Epithelial cell of prostate (primary cell): ENCODE data around the gene PAM16.
"Not testable (repeated sequence)": the region's sequence is repeated elsewhere in the genome, so short reads cannot be mapped to it uniquely, and the experiment has no call there.

Experiments
- DNase-seq: peaks from one replicate; pipeline ENCODE4 v3.0.0-alpha.2; 2011; ENCODE audit warnings: low read depth, low spot score
- H3K27ac ChIP-seq: fragments of 450-650 bp; 2 replicates; pipeline ENCODE4 v1.5.1; 2017; ENCODE audit warnings: mild to moderate bottlenecking

PAM16 gene

DNA sequence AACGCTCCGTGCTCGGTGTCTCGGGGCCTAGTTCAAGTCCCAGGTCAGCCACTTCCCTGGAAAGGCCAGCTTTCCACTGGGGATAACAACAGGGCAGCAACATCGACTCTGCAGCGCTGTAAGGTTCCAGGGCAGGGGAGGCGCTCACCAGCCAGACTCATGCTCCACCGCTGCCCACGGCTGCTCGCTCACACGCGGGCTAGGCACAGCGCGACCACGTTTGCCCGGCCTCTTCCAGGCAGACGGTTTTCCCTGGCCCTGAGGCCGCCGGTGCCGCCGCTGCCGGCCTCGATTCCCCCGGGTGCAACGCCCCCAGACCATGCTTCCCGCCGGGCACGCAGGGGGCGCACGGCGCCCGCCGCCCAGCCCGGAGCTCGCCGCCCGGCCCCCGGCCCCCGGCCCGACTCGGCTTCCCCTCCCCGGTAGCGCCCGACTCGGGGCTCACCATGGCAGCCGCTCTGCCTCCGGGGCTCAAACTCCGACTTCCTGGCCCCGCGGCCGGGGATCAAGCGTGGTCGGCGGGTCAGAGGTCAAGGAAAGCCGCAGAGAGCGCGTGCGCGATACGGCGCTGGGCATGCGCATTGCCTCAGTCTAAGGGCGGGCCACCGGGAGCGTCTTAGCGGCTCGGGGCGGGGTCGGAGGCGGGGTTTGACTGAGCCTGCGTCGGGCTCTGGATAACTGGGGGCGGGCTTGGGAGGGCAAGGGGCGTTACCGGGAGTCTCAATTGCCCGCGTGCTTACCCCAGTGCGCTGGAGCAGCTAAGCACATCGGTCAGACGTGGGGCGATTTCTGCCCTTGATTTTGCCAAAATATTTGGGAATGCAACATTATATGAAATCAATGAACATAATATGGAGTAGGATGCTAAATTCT is at the start of gene PAM16:
Gene PAM16, minus strand, starts transcription at position 535 of the 873 bp plus-strand sequence. Its CDS starts 87 bp downstream, at position 448.
- H3K27ac ChIP-seq, result peak within 1 kb of the TSS; percentile 72
- peak; percentile 52 for DNase-seq

DNA sequence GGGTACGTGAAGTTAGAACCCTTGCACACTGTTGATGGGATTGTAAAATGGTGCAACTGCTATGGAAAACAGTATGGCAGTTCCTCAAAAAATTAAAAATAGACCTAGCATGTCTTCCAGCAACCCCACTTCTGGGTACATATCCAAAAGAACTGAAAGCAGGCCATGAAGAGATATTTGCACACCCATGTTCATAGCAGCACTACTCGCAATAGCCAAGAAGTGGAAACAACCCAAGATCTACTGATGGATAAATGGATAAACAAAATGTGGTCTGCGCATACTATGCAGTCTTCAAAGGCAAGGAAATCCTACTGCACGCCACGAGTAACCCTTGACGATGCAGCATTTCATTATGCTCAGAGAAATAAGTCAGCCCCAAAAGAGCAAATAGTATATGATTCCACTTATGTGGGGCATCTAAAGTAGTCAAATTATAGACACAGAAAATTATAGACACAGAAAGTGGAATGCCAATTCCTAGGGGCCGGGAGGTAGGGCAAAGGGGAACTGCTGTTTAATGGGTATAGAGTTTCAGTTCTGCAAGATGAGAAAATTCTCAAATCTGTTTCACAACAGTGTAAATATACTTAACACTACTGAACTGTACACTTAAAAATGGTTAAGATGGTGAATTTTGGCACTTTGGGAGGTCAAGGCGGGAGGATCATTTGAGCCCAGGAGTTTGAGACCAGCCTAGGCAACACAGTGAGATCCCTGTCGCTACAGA is 48.0 kb upstream of the PAM16 start:
- no peak for DNase-seq
- no peak overlapping the region for H3K27ac ChIP-seq

DNA sequence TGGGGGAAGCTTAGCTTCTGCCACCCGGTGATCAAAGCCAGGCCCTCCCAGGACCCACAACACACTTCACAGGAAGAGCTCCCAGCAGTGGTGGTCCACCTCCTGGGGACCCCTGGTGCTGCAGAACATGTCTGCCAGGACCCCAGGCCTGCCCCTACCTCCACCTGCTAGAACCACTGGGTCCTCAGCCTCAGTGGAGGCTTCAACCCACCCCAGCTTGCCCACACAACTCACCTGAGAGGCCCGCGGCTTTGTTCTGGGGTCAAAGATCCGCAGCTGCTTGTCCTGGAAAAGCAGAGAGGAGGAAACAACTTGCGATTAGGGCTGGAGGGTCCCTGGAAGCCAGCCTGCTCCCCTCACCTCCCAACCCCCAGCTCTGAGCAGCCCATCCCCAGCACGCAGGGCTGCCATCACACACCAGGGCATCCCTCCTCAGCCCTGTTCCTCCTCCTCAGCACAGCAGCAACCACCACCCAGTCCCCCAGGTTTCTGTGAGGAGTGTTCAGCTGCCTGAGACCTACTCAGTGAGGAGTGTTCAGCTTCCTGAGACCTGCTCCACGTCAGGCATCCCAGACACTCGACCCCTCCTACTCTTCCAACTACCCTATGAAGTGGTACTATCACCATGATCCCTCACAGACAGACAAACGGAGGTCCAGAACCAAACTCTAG is 44.1 kb upstream of the PAM16 start:
- DNase-seq, result no peak
- no peak overlapping the region for H3K27ac ChIP-seq

DNA sequence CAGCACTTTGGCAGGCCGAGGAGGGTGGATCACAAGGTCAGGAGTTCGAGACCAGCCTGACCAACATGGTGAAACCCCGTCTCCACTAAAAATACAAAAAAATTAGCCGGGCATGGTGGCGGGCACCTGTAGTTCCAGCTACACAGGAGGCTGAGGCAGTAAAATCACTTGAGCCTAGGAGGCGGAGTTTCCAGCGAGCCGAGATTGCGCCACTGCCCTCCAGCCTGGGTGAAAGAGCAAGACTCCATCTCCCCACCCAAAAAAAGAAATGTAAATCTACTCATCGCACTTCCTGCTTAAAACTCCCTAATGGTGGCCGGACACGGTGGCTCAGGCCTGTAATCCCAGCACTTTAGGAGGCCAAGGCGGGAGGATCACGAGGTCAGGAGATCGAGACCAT is 42.7 kb upstream of the PAM16 start:
- peak overlapping the region; percentile 69 for H3K27ac ChIP-seq
- DNase-seq, result not testable (repeated sequence)

DNA sequence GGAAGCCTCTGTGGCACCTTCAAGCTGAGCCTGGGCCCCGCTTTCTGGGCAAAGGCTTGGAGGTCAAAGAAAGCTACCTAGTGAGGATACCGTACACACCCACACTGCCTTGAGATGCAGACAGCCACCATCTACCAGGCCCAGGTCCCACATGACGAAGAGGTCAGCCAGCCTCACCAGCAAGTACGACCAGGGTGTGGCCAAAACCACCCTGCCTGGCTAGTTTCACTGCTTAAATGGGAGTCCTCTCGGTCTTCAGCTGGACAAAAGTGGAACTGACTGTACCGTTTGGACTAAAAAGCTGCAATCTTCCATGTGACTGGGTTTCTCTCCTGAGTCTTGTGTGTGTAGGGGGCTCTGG is 42.1 kb upstream of the PAM16 start:
- H3K27ac ChIP-seq, result peak overlapping the region; percentile 69
- peak; percentile 36 for DNase-seq

DNA sequence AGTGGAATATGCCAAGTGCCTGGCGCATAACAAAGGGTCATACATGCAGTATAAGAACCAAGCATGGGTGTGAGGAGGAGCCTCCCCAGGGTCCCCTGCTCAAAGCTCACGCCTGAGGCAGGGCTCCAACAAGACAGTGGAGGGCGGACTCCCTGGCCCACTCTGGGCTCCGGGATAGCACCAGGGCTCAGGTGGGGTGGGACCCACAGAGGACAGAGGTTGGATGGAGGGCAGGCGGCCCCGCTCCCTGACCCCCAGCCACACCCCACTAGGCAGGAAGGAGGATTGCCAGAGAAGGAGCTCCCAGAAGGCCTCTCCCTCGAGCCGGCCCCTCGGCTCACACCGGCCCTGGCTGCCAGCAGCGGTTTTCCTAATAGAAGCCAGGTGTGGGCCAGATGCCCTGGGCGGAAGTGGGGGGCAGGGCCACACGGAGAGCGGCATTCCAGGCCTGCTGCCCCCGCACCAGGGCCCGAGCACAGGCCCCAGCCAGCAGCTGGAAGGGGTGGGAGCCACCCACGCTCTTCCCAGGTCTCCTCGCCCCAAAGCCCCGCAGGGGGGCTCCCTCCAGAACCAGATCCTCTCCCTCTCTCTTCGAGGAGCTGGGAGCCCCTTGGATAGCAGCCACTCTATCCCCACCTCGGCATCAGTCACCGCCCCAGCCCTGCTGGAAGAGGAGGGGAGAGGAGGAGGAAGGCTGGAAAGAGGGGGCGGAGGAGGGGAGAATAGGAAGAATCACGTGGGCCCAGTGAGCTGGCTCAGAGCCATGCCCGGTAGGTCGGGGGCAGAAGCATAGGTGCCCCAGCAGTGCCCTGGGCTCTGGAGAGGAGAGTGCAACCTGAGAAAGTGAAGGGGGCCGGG is 41.5 kb upstream of the PAM16 start:
- DNase-seq, result no peak

DNA sequence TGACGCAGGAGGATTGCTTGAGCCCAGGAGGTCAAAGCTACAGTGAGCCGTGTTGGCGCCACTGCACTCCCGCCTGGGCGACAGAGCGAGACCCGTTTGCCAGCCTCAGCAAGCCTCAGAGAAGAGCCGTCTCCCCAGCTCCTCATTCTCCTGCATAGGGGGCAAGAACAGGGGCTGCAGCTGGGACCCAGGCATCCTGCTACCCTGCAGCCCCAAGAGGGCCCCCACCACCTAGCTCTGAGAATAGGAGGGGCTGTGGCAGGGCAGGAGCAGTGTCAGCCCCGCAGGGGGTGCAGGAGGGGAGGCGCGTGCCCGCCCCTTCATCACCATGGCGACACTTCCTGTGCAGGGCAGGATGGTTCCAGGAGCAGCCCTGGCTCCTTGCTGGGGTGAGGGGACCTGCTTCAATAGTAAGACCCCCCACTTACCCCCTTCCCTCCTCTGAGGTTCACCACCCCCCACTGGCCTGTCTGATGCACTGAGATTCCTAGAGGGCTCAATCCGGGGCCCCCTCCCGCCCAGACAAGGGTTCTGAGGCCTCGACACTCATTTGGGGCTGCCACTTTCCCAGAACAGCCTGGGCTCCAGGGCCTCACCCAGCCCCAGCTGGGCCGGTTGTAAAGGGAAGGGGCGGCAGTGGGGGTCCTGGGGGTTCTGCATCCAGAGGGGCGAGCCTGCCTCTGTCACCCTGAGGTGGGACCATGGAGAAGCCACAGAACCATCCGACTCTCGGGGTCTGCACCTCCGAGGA is 40.7 kb upstream of the PAM16 start:
- peak overlapping the region; percentile 69 for H3K27ac ChIP-seq
- no peak for DNase-seq

More for the DNA sequence above, 41.5 kb upstream of the PAM16 start:
- H3K27ac ChIP-seq, result peak overlapping the region; percentile 69

DNA sequence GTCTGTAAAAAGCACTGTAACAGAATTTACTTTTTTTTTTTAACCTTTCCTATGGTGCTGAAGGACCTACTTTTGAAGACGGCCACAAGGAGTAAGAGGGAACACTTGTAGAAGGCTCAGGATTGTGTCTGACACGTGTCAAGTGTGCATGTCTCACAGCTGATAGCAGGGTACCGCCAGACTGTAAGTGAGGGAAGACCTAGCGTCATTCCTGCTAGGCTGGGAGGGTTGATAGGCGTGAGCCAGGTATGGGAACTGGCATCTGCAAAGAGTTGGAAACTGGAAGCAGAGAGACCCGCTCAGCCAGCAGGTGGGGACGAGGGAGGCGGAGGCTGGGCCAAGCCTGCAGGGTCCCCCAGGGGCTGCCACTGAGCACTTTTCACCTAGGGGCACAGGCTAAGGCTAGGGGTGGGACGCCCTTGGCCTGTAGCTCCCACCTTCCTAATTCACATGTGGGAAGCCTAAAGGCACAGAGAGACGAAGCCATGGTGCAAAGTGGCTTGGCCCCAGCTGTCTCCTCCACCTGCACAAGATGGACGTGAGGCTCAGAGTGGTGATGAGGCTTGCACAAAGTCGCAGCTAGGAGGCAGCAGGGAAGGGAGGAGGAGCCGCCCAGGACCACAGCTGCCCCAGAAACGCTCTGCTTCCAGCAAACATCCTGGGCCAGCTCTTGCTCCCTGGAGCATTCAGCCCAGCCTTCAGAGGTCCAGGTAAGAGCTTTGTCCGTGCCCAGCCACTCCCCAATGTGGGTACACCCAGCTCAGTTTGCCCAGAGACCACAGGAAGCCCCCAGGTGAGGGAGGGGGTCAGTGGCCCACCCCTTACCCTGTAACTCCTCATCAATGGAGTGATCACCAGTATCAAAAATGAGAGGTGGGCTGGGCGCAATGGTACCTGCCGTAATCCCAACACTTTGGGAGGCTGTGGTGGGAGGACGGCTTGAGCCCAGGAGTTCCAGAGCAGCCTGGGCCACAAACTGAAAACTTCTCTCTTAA is 39.4 kb upstream of the PAM16 start:
- no peak overlapping the region for H3K27ac ChIP-seq
- DNase-seq, result no peak

DNA sequence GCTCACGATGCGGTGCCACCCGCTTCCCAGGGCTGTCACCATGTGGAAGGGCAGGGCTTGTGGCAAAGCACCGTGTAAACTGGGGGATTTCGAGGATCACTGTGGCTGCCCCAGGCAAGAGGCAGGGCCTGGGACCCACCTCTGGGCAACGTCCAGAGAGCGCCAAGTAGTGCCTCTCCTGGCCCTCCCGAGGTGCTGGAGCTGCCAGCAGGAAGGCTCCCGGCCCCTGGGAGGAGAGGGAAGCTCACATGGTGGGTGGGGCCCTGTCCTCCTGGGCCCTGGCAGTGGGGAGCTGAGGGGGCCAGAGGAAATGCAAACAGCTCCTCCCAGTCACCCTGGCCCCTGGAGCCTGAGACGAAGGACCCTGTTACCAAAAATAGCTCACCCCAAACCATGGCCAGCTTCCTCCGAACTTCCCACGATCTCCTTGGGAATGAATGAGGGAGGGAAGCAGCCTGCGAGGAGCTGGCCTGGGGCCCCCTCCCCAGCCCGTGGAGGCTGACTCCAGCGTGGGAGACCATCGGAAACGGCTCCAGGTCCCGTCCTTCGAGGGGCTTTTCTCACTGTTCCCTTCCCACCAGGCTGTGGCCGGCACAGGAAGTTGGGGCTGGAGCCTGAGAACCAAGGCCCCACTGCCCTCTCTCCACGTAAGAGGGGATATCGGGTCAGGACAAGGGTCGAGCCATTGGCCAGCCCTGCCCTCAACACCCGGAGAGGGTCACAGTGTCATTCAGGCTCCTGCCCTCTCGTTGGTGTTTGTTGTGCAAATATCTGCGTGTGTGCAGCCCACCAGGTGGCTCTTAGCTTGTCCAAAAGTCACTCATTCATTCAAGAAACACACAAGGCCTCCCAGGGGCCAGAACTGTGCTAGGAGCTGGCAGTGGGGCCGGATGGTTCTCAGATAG is 38.2 kb upstream of the PAM16 start:
- DNase-seq, result no peak
- no peak overlapping the region for H3K27ac ChIP-seq

DNA sequence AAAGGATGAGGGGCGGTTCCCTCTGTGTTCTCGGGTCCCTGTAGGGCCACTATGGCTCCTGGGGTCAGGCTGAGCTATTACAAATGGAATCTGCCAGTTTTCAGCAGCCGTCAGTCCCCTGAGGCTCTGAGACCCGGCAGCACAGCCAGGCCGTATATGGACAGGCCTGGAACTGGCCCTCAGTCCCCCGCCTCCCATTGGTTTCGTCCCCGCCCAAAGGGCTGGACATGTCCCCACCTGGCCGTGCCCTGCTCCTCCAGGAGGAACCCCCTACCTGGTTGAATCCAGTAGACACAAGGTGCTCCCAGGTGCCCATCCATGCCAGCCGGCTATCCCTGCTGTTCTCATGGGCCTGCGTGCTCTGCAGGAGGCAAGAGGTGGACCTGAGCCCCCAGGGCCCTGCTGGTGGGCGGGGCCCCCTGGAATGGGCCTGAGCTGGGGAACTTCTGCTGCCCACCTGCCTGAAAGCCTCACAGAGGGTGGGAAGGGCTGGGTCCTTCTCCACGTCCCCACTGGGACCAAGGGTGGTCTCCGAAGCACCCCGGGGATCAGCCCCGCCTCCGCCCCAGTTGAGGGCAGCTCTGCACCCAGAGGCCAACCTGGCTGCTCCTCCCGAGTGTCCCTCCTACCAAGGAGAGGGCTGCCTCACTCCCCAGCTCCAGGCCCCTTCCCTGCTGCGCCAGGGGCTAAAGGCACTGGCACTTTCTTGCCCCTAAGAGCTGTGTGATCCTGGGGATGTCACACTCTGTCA is 37.3 kb upstream of the PAM16 start:
- no peak for DNase-seq
- no peak overlapping the region for H3K27ac ChIP-seq

DNA sequence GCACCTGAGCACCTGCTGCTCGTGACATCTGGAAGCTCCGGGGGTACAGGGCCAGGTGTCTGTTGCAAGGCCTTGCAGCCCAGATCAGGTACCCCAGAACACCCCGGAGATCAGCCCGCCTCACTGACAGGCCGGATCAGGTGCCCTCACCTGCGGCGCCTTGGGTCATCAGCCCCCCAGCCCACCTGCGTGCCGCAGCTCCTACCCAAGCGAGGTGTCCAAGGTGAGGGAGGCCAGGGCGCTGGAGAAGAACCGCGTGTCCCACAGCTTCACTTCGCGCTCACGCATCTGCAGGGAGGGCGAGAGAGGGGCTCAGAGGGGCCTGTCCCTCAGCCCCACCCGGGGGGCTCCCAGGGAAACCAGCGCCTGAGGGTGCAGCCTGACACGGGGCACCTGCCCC is 36.7 kb upstream of the PAM16 start:
- DNase-seq, result no peak
- no peak overlapping the region for H3K27ac ChIP-seq

DNA sequence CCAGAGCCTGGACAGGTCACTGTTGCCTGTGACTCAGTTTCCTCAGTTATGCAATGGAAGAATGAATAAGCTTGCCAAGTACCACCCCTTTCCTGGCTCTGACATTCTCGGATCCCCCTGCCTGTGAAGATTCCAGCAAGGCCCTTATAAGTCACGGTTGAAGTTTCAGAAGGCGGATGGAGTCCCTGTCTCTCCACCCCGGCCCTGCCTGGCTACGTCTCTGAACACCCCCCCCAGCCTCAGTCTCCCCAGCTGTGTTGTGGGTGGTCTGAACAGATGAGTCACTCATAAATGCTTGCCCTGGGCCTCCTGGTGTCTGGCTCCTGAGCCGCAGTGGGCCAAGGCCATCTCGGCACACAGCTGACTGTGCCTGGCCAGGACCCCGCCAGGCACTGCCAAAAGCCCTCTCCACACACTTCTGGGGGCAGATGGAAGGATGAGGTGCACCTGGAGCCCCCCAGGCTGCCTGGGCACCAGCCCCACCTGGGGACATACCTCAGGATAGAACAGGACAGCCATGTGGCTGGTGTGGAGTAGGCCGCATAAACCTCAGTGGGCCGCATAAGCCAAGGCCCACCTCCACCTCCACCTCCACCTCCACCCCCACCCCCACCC is 35.9 kb upstream of the PAM16 start:
- DNase-seq, result no peak
- no peak overlapping the region for H3K27ac ChIP-seq

DNA sequence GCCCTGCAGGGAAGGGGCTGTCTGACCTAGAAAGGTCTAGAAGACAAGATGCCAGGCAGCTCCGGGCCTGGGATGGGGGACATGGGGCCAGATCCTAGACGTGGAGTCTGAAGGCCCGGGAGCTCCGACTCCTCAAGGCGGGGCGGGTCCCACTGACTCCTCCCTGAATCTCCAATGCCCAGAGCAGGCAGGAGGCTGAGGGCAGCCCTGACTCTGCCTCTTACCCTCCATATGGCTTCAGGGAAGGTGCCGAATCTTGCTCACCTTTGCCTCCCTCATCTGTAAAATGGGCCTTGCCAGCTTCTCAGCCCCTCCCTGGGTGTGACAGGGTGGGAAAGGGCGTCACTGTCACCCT is 35.3 kb upstream of the PAM16 start:
- DNase-seq, result no peak
- no peak overlapping the region for H3K27ac ChIP-seq

DNA sequence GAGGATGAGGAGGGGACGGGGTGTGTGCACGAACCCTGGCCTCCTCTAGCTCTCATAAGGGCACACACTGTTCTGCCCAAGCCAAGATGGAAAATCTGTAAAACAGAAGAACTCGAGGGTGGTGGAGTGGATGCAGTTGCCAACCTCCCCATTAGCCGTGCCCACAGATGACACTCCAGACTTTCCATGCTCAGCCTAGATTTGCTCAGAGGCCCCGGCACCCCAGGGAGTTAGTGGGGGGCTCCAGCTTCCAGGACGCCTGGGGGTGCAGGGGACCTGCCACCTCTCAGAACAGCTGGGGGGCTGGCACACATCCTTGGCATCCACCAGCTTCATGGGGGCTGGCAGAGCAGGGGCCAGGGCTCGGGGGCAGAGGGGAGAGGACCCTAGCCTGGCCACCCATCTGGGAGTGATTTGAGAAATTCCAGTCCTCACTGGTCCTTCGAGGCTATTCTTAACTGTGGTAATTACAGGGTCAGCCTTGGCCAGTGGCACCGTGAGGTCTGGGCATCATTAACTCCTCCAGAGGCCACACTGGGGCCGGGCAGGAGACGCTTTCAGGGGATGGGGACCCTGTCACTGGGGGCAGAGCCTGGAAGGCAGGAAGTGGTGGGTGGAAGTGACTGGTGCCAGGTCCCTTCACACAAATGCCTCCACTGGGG is 34.8 kb upstream of the PAM16 start:
- no peak overlapping the region for H3K27ac ChIP-seq
- DNase-seq, result no peak

DNA sequence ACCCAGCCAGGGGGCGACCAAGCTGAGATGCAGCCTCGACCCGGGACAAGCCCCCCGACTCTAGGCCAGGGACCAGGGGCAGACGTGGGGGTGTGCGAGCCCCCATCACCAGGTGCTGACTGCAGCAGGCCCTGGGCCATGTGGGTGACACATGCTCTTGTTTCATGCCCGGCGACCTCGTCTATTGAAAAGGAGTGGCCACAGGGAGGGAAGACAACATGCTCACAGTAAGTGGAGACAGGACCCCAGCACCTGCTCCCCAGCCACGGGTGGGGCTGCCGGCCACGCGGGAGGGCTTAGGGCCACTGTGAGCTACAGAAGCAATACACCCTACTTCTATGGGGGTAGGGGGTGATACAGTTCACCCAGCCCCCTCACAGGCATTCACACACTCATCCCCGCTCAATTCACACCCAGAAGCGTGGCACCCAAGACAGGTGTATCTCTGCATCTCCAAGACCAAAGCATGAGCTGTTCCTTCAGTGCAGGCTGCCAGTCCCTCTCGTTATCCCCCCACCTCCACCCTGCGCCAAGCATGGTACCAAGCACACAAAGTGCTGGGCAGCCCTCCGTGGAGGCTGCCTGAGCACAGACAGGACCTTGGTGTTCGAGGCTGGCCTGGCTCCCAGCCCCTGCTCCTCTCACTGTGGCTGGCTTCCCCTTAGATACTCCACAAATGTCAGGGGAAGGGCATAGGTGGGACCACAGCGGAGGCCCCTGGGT is 34.1 kb upstream of the PAM16 start:
- no peak for DNase-seq
- no peak overlapping the region for H3K27ac ChIP-seq
